ENCODE measurements around the gene UBAP2L.

The UBAP2L gene

DNA sequence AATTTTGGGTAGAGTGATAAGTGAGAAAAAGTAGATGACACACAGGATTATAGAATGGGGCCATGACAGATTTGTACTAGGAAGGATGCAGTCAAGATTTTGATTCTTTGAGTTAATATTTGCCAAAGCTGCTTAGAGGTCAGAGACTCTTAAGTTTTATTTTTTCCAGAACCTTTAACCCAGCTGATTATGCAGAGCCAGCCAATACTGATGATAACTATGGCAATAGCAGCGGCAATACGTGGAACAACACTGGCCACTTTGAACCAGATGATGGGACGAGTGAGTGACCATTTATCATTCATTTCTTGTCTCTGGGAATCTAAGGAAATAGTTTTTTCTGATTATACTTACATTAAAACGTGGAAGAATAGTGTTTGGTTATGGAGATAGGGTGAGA is 16.1 kb downstream of the UBAP2L start:
- no peak for ATAC-seq
- TF ChIP-seq OSR1 (CRISPR knock-in tag; IDR thresholded peaks at IDR 0.05), result no peak
- no peak for TF ChIP-seq ESRRG (CRISPR knock-in tag; IDR thresholded peaks at IDR 0.05)
- TF ChIP-seq TOX (CRISPR knock-in tag; IDR thresholded peaks at IDR 0.05; ENCODE audit: borderline replicate concordance), result no peak
- TF ChIP-seq CSDC2 (CRISPR knock-in tag; IDR thresholded peaks at IDR 0.05), result no peak
- no peak for TF ChIP-seq RARB (CRISPR knock-in tag; IDR thresholded peaks at IDR 0.05)
- no peak for TF ChIP-seq CREB5 (CRISPR knock-in tag; IDR thresholded peaks at IDR 0.05; ENCODE audit: low read depth)
- no peak for TF ChIP-seq ZFP3 (CRISPR knock-in tag; IDR thresholded peaks at IDR 0.05)
- TF ChIP-seq ZC3H10 (CRISPR knock-in tag; IDR thresholded peaks at IDR 0.05), result no peak
- TF ChIP-seq, protein P1, sequence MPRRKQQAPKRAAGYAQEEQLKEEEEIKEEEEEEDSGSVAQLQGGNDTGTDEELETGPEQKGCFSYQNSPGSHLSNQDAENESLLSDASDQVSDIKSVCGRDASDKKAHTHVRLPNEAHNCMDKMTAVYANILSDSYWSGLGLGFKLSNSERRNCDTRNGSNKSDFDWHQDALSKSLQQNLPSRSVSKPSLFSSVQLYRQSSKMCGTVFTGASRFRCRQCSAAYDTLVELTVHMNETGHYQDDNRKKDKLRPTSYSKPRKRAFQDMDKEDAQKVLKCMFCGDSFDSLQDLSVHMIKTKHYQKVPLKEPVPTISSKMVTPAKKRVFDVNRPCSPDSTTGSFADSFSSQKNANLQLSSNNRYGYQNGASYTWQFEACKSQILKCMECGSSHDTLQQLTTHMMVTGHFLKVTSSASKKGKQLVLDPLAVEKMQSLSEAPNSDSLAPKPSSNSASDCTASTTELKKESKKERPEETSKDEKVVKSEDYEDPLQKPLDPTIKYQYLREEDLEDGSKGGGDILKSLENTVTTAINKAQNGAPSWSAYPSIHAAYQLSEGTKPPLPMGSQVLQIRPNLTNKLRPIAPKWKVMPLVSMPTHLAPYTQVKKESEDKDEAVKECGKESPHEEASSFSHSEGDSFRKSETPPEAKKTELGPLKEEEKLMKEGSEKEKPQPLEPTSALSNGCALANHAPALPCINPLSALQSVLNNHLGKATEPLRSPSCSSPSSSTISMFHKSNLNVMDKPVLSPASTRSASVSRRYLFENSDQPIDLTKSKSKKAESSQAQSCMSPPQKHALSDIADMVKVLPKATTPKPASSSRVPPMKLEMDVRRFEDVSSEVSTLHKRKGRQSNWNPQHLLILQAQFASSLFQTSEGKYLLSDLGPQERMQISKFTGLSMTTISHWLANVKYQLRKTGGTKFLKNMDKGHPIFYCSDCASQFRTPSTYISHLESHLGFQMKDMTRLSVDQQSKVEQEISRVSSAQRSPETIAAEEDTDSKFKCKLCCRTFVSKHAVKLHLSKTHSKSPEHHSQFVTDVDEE (CRISPR knock-in tag; IDR thresholded peaks at IDR 0.05), result no peak
- TF ChIP-seq PATZ1 (CRISPR knock-in tag; IDR thresholded peaks at IDR 0.05; ENCODE audit: borderline replicate concordance), result no peak
- TF ChIP-seq BACH2 (CRISPR knock-in tag; IDR thresholded peaks at IDR 0.05; ENCODE audit: borderline replicate concordance), result no peak
- TF ChIP-seq TCF4 (CRISPR knock-in tag; IDR thresholded peaks at IDR 0.05; ENCODE audit: borderline replicate concordance), result no peak
- no peak for TF ChIP-seq ARNTL (CRISPR knock-in tag; IDR thresholded peaks at IDR 0.05; ENCODE audit: borderline replicate concordance, low read depth)
- no peak for TF ChIP-seq ISL1 (CRISPR knock-in tag; IDR thresholded peaks at IDR 0.05)
- TF ChIP-seq CSRNP3 (CRISPR knock-in tag; IDR thresholded peaks at IDR 0.05), result no peak
- no peak for TF ChIP-seq POU6F1 (CRISPR knock-in tag; IDR thresholded peaks at IDR 0.05; ENCODE audit: borderline replicate concordance, low read depth)
- no peak for TF ChIP-seq ZNF8 (CRISPR knock-in tag; IDR thresholded peaks at IDR 0.05)

- ATAC-seq, result no peak
- TF ChIP-seq TOX (CRISPR knock-in tag; IDR thresholded peaks at IDR 0.05; ENCODE audit: borderline replicate concordance), result no peak
Measured at GRCh38 chr1:154237435-154237834, 16.7 kb downstream of the UBAP2L start.

- no peak for ATAC-seq
- TF ChIP-seq SNAI2 (CRISPR knock-in tag; IDR thresholded peaks at IDR 0.05), result no peak
- TF ChIP-seq GLIS3 (CRISPR knock-in tag; IDR thresholded peaks at IDR 0.05), result no peak
- TF ChIP-seq CSDC2 (CRISPR knock-in tag; IDR thresholded peaks at IDR 0.05), result no peak
- no peak for TF ChIP-seq BACH2 (CRISPR knock-in tag; IDR thresholded peaks at IDR 0.05; ENCODE audit: borderline replicate concordance)
- no peak for TF ChIP-seq RARB (CRISPR knock-in tag; IDR thresholded peaks at IDR 0.05)
- TF ChIP-seq PPARA (CRISPR knock-in tag; IDR thresholded peaks at IDR 0.05; ENCODE audit: borderline replicate concordance), result no peak
- no peak for TF ChIP-seq PATZ1 (CRISPR knock-in tag; IDR thresholded peaks at IDR 0.05; ENCODE audit: borderline replicate concordance)
- no peak for TF ChIP-seq ZNF8 (CRISPR knock-in tag; IDR thresholded peaks at IDR 0.05)
- no peak for TF ChIP-seq ZNF565 (CRISPR knock-in tag; conservative IDR thresholded peaks at IDR 0.05; ENCODE audit: low read depth)
- TF ChIP-seq ZNF70 (CRISPR knock-in tag; IDR thresholded peaks at IDR 0.05), result no peak
- TF ChIP-seq ARNTL (CRISPR knock-in tag; IDR thresholded peaks at IDR 0.05; ENCODE audit: borderline replicate concordance, low read depth), result no peak
- no peak for TF ChIP-seq TOX (CRISPR knock-in tag; IDR thresholded peaks at IDR 0.05; ENCODE audit: borderline replicate concordance)
- TF ChIP-seq ESRRG (CRISPR knock-in tag; IDR thresholded peaks at IDR 0.05), result no peak
- no peak for TF ChIP-seq OSR1 (CRISPR knock-in tag; IDR thresholded peaks at IDR 0.05)
- TF ChIP-seq ZC3H10 (CRISPR knock-in tag; IDR thresholded peaks at IDR 0.05), result no peak
- no peak for TF ChIP-seq ISL1 (CRISPR knock-in tag; IDR thresholded peaks at IDR 0.05)
- no peak for TF ChIP-seq ZFP3 (CRISPR knock-in tag; IDR thresholded peaks at IDR 0.05)
- TF ChIP-seq, protein P1 (CRISPR knock-in tag; IDR thresholded peaks at IDR 0.05), result no peak
Measured at GRCh38 chr1:154237880-154238506, 17.2 kb downstream of the UBAP2L start.
